H1 (cell line): ENCODE measurements around the gene AGER. TPM values are rescaled to one million over a fixed set of nuclear protein-coding genes. Genes with fewer than 3 reads are reported as not detected.

Experiments
- ASH2L ChIP-seq: fragments of 200-600, 300-600 bp; sonication (generic); IDR thresholded peaks from one replicate; pipeline ENCODE4 v1.7.1; 2017; ENCODE audit warnings: low read length
- CEBPB ChIP-seq: IDR thresholded peaks from 2 replicates; pipeline ENCODE4 v1.6.1; 2012; ENCODE audit warnings: low read depth, low read length
- CHD1 ChIP-seq: IDR thresholded peaks from 2 replicates; pipeline ENCODE4 v1.6.1; 2012; ENCODE audit warnings: low read depth, low read length, improper control_type of control experiment
- CHD2 ChIP-seq: IDR thresholded peaks from 2 replicates; pipeline ENCODE4 v1.6.1; 2012; ENCODE audit warnings: low read length, improper control_type of control experiment
- RBBP5 ChIP-seq: IDR thresholded peaks from 2 replicates; pipeline ENCODE4 v1.7.1; 2012; ENCODE audit warnings: low read depth, mild to moderate bottlenecking, inconsistent platforms, low read length, moderate library complexity, borderline replicate concordance
- SUZ12 ChIP-seq: fragments of 200-600 bp; sonication (generic); IDR thresholded peaks from 2 replicates; pipeline ENCODE4 v1.6.1; 2012; ENCODE audit warnings: mild to moderate bottlenecking, inconsistent platforms, low read length, moderate library complexity, mixed read lengths
- TAF1 ChIP-seq: IDR thresholded peaks from 2 replicates; pipeline ENCODE4 v1.6.1; 2011; ENCODE audit warnings: mild to moderate bottlenecking, low read depth, low read length
- TEAD4 ChIP-seq: IDR thresholded peaks from 2 replicates; pipeline ENCODE4 v1.6.1; 2012; ENCODE audit warnings: low read depth, low read length, inconsistent platforms, mixed read lengths
- polyA plus RNA-seq, 7 experiments: library from polyadenylated mRNA; depleted of rRNA in 3 of 7; stranded (reverse) in 5 of 7; unstranded in 2 of 7; fragments of >200 nt in 5 of 7; fragments of 200-250 nt in 2 of 7; gene quantifications; 1 replicate in 5 of 7; 2 replicates in 1 of 7; 4 replicates in 1 of 7; pipeline versions ENCODE4 v1.2.1 to v1.2.3, GENCODE V29; 2011 to 2013; ENCODE audit warnings: missing spikeins in 2 of 7, mixed read lengths in 2 of 7
- total RNA-seq: library from RNA; stranded (reverse); fragmentation: NEBNext Ultra II Directional; extraction: Animal tissue kit (Norgen Biotek cat#: 25700); gene quantifications from 2 replicates; pipeline ENCODE4 v1.2.1, GENCODE V29; 2021

Gene AGER
- total and polyA plus RNA-seq, 2 of the 8 experiments (the other 6 are each of a cell fraction or from before 2014, with no cell fraction given) = 3.8 to 10.9 TPM

DNA sequence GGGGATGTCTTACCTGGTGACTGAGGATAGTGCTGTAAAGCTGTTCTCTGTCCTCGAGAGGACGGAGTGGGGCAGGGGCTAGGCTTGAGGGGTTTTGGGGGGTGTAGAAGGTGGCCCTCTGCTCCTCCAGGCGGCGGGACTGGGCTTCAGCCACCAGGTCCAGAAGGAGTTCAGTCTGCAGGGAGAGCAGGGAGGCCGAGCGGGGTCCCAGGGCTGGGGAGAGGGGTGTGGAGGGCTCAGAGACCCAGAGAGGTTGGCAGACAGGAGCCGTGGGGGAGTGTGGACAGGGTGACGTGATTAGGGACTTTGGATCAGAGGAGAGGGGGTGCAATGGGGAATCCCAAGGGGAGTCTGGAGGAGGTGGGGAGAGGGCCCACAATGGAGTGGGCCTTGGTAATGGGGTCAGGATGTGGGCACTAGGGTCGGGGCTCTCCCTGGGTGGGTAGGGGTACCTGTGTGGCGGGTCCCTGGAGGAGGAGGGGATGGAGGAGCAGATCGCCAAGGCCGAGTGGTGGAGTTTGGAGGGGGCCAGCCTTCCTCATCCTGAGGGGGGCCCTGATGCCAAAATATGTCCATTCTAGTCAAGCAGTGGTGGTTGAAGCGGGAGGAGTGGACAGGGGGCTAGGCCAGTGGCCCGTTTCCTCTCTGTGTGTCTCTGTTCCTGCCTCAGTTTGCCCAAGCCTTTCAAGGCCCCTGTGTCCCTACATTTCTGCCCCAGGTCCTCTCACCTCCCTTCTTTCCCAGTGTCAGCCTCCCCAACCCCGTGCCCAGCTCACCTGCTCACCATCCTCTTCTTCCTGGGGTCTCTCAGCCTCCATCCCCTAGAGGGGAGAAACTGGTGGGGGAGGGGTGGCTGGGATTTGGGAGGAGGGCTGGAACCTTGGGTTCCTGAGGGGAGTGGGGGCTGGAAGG, 7.9 kb upstream of the AGER start (continued):
- TF ChIP-seq CHD1 (no peak), RBBP5 (no peak), CHD2 (no peak), CEBPB (no peak), TAF1 (no peak), ASH2L (no peak), TEAD4 (no peak), SUZ12 (no peak)
